GM12878 (cell line): ENCODE data around the gene TSSK2.

Experiments
- ASH2L ChIP-seq: fragments of 300-600, 200-600 bp; sonication (generic); IDR thresholded peaks from 2 replicates; pipeline ENCODE4 v1.6.1; 2017; ENCODE audit warnings: low read depth, mild to moderate bottlenecking, borderline replicate concordance
- BCL3 ChIP-seq: IDR thresholded peaks from 2 replicates; pipeline ENCODE4 v1.6.1; 2011; ENCODE audit warnings: borderline replicate concordance, low read depth, mild to moderate bottlenecking, moderate library complexity, low read length; ENCODE audit not compliant: insufficient read depth, poor library complexity, severe bottlenecking
- BMI1 ChIP-seq: fragments of 450-650 bp; IDR thresholded peaks from 2 replicates; pipeline ENCODE4 v1.6.1; 2016; ENCODE audit warnings: mild to moderate bottlenecking, moderate library complexity, borderline replicate concordance
- CHD4 ChIP-seq: fragments of 200-600 bp; sonication (generic); IDR thresholded peaks from 2 replicates; pipeline ENCODE4 v1.6.1; 2016; ENCODE audit warnings: mild to moderate bottlenecking
- CTCF ChIP-seq, 3 experiments: IDR thresholded peaks in 2 of 3; conservative IDR thresholded peaks in 1 of 3; 2 replicates each; pipeline ENCODE4 v1.5.1; 2011; ENCODE audit warnings: low read depth in 3 of 3, low read length in 3 of 3, mild to moderate bottlenecking in 3 of 3, control low read depth in 2 of 3, moderate library complexity in 2 of 3, inconsistent platforms in 1 of 3, mixed read lengths in 1 of 3; ENCODE audit not compliant: control insufficient read depth in 2 of 3, insufficient read depth in 1 of 3; ENCODE audit errors: extremely low read depth in 1 of 3
- EP300 ChIP-seq, 2 experiments: fragments of 150-350 bp in 1 of 2; IDR thresholded peaks; 2 replicates each; pipeline ENCODE4 v1.6.1; 2011 to 2012; ENCODE audit warnings: low read depth in 2 of 2, low read length in 2 of 2, borderline replicate concordance in 1 of 2, improper control_type of control experiment in 1 of 2, inconsistent platforms in 1 of 2; ENCODE audit not compliant: control insufficient read depth in 1 of 2
- EZH2 ChIP-seq: IDR thresholded peaks from 2 replicates; pipeline ENCODE4 v1.6.1; 2012; ENCODE audit warnings: low read depth, mild to moderate bottlenecking, control low read depth, inconsistent platforms, low read length, borderline replicate concordance; ENCODE audit not compliant: control insufficient read depth
- LARP7 ChIP-seq: fragments of 450-650 bp; IDR thresholded peaks from 2 replicates; pipeline ENCODE4 v1.6.1; 2017; ENCODE audit warnings: mild to moderate bottlenecking
- MTA3 ChIP-seq: IDR thresholded peaks from 2 replicates; pipeline ENCODE4 v1.6.1; 2012; ENCODE audit warnings: low read length, inconsistent platforms, borderline replicate concordance
- POLR2AphosphoS5 ChIP-seq: IDR thresholded peaks from 2 replicates; pipeline ENCODE4 v1.6.1; 2011; ENCODE audit warnings: mild to moderate bottlenecking, low read length, inconsistent platforms
- REST ChIP-seq: IDR thresholded peaks from 2 replicates; pipeline ENCODE4 v1.6.1; 2012; ENCODE audit warnings: mild to moderate bottlenecking, low read depth, low read length
- RFX5 ChIP-seq: IDR thresholded peaks from 2 replicates; pipeline ENCODE4 v1.6.1; 2011; ENCODE audit warnings: low read depth, low read length, improper control_type of control experiment
- SMARCA5 ChIP-seq: fragments of 450-650 bp; IDR thresholded peaks from 2 replicates; pipeline ENCODE4 v1.6.1; 2017; ENCODE audit warnings: mild to moderate bottlenecking
- YY1 ChIP-seq: IDR thresholded peaks from 2 replicates; pipeline ENCODE4 v1.6.1; 2011; ENCODE audit warnings: low read depth, mild to moderate bottlenecking, low read length

- TF ChIP-seq CTCF (IDR thresholded peaks at IDR 0.05 in 2 of 3, conservative IDR thresholded peaks at IDR 0.05 in 1 of 3; ENCODE audit: control insufficient read depth in 2 of 3, extremely low read depth in 1 of 3, insufficient read depth in 1 of 3, low read depth in 3 of 3, low read length in 3 of 3) (no peak), POLR2AphosphoS5 (no peak), YY1 (no peak), REST (no peak), RFX5 (no peak), LARP7 (no peak), MTA3 (no peak), EP300 (IDR thresholded peaks at IDR 0.05; ENCODE audit: borderline replicate concordance in 1 of 2, control insufficient read depth in 1 of 2, low read depth in 2 of 2, low read length in 2 of 2) (no peak), ASH2L (no peak), BMI1 (no peak), BCL3 (no peak), EZH2 (no peak), SMARCA5 (no peak), CHD4 (no peak)
Measured at GRCh38 chr22:19132693-19133400, 1.7 kb downstream of the TSSK2 start.
